ENCODE measurements around the gene CTLA4.
"Not testable (repeated sequence)": the region's sequence is repeated elsewhere in the genome, so short reads cannot be mapped to it uniquely, and the experiment has no call there.

The CTLA4 gene

GRCh38 chr2:203858176-203858575, 9.4 kb upstream of the CTLA4 start:
- DNase-seq, result peak; percentile 73

GRCh38 chr2:203859030-203859789, 8.4 kb upstream of the CTLA4 start:
- no peak for DNase-seq

- DNase-seq, result no peak
Observed at GRCh38 chr2:203861197-203861596, 6.4 kb upstream of the CTLA4 start.

GRCh38 chr2:203861607-203862006, 6.0 kb upstream of the CTLA4 start:
- DNase-seq, result no peak

- DNase-seq, result peak; percentile 82
Observed at GRCh38 chr2:203869223-203870042, 1.9 kb downstream of the CTLA4 start.

- no peak for DNase-seq
Observed at GRCh38 chr2:203870481-203870880, 2.9 kb downstream of the CTLA4 start.

GRCh38 chr2:203870941-203871340, 3.4 kb downstream of the CTLA4 start:
- DNase-seq, result peak; percentile 69

- peak; percentile 95 for DNase-seq
Observed at GRCh38 chr2:203871371-203871983, 3.9 kb downstream of the CTLA4 start.

GRCh38 chr2:203873461-203873860, 5.9 kb downstream of the CTLA4 start:
- peak; percentile 67 for DNase-seq

GRCh38 chr2:203873921-203874631, 6.5 kb downstream of the CTLA4 start:
- DNase-seq, result no peak

GRCh38 chr2:203875471-203875870, 7.9 kb downstream of the CTLA4 start:
- no peak for DNase-seq

GRCh38 chr2:203876328-203876727, 8.8 kb downstream of the CTLA4 start:
- DNase-seq, result no peak

- no peak for DNase-seq
Observed at GRCh38 chr2:203878063-203878462, 10.5 kb downstream of the CTLA4 start.

- DNase-seq, result no peak
Observed at GRCh38 chr2:203880557-203881125, 13.1 kb downstream of the CTLA4 start.

- DNase-seq, result not testable (repeated sequence)
Observed at GRCh38 chr2:203881185-203881584, 13.6 kb downstream of the CTLA4 start.

GRCh38 chr2:203882551-203882950, 15.0 kb downstream of the CTLA4 start:
- DNase-seq, result no peak

GRCh38 chr2:203886661-203887151, 19.1 kb downstream of the CTLA4 start:
- DNase-seq, result peak; percentile 95

- DNase-seq, result no peak
Observed at GRCh38 chr2:203887677-203888076, 20.1 kb downstream of the CTLA4 start.

- DNase-seq, result peak; percentile 63
Observed at GRCh38 chr2:203889542-203889941, 22.0 kb downstream of the CTLA4 start.

GRCh38 chr2:203889944-203890343, 22.4 kb downstream of the CTLA4 start:
- peak; percentile 55 for DNase-seq

- DNase-seq, result no peak
Observed at GRCh38 chr2:203890733-203891132, 23.2 kb downstream of the CTLA4 start.

GRCh38 chr2:203891474-203891873, 23.9 kb downstream of the CTLA4 start:
- peak; percentile 95 for DNase-seq

Data from activated CD4-positive, alpha-beta T cell treated with anti-CD3 and anti-CD28 coated beads, Interleukin-2, amount 50 U/mL, for 16 hours (primary cell).